CD14-positive monocyte (primary cell): ENCODE results near the gene NEIL3. TPM values are rescaled to one million over a fixed set of nuclear protein-coding genes. Genes with fewer than 3 reads are reported as not detected.

Experiments
- DNase-seq, 3 donors: peaks; one replicate each; pipeline ENCODE4 v3.0.0-alpha.2; 2011 to 2022
- H2AFZ ChIP-seq: 2 replicates; pipeline ENCODE4 v1.6.0; 2012; ENCODE audit warnings: mild to moderate bottlenecking, low read depth, low read length, inconsistent platforms; ENCODE audit not compliant: insufficient read depth, poor library complexity, severe bottlenecking
- H3K27ac ChIP-seq, 2 donors: 1 replicate in 1 of 2; 2 replicates in 1 of 2; pipeline ENCODE4 v1.5.1; 2012 to 2013; ENCODE audit warnings: low read length in 2 of 2, control low read depth in 1 of 2, inconsistent platforms in 1 of 2, low read depth in 1 of 2, mild to moderate bottlenecking in 1 of 2
- H3K27me3 ChIP-seq, 2 donors: one replicate each; pipeline versions ENCODE4 v1.6.0 to v1.6.1; 2011 to 2013; ENCODE audit warnings: low read length in 2 of 2; ENCODE audit not compliant: control insufficient read depth in 2 of 2, insufficient read depth in 2 of 2
- H3K36me3 ChIP-seq, 2 donors: replicated peaks in 1 of 2; 1 replicate in 1 of 2; 2 replicates in 1 of 2; pipeline versions ENCODE4 v1.5.1 to v1.6.1; 2012 to 2013; ENCODE audit warnings: low read length in 2 of 2, control low read depth in 1 of 2, inconsistent platforms in 1 of 2, mild to moderate bottlenecking in 1 of 2; ENCODE audit not compliant: insufficient read depth in 2 of 2, control insufficient read depth in 1 of 2
- H3K4me1 ChIP-seq, 2 donors: 1 replicate in 1 of 2; 2 replicates in 1 of 2; pipeline versions ENCODE4 v1.5.1 to v1.6.1; 2012 to 2013; ENCODE audit warnings: low read length in 2 of 2, control low read depth in 1 of 2, inconsistent platforms in 1 of 2, mild to moderate bottlenecking in 1 of 2, moderate library complexity in 1 of 2; ENCODE audit not compliant: insufficient read depth in 2 of 2, control insufficient read depth in 1 of 2
- H3K4me2 ChIP-seq: replicated peaks from 2 replicates; pipeline ENCODE3; 2012; ENCODE audit warnings: low read length, moderate library complexity, mild to moderate bottlenecking; ENCODE audit not compliant: poor library complexity, severe bottlenecking; ENCODE audit errors: extremely low read depth
- H3K4me3 ChIP-seq, 3 experiments: fragments of 200-600 bp in 1 of 3; sonication (generic) in 1 of 3; replicated peaks in 1 of 3; 1 replicate in 2 of 3; 2 replicates in 1 of 3; pipeline ENCODE4 v1.5.1; 2011 to 2013; ENCODE audit warnings: low read length in 3 of 3, mild to moderate bottlenecking in 3 of 3, control low read depth in 2 of 3, low read depth in 2 of 3, inconsistent platforms in 1 of 3, moderate library complexity in 1 of 3
- H3K79me2 ChIP-seq: 2 replicates; pipeline ENCODE4 v1.6.0; 2012; ENCODE audit warnings: mild to moderate bottlenecking, control low read depth, inconsistent platforms, low read length, moderate library complexity; ENCODE audit not compliant: insufficient read depth
- H3K9ac ChIP-seq: 2 replicates; pipeline ENCODE4 v1.6.0; 2017; ENCODE audit warnings: low read length, mild to moderate bottlenecking; ENCODE audit not compliant: insufficient read depth, poor library complexity, severe bottlenecking
- H3K9me3 ChIP-seq, 2 donors: replicated peaks in 1 of 2; 1 replicate in 1 of 2; 2 replicates in 1 of 2; pipeline versions ENCODE4 v1.5.1 to v1.6.1; 2012 to 2013; ENCODE audit warnings: low read length in 2 of 2, control low read depth in 1 of 2; ENCODE audit not compliant: control insufficient read depth in 1 of 2, insufficient read depth in 1 of 2
- H4K20me1 ChIP-seq: 2 replicates; pipeline ENCODE4 v1.6.0; 2012; ENCODE audit warnings: mild to moderate bottlenecking, low read length, control low read depth, moderate library complexity; ENCODE audit not compliant: insufficient read depth
- H3K27ac Mint-ChIP-seq, 7 donors: one replicate each; pipeline ENCODE4 v1.8.0; 2020; ENCODE audit warnings: mild to moderate bottlenecking in 7 of 7, mixed read lengths in 7 of 7, moderate library complexity in 6 of 7, inconsistent platforms in 2 of 7
- H3K27me3 Mint-ChIP-seq, 3 donors: one replicate each; pipeline ENCODE4 v1.8.0; 2021 to 2022; ENCODE audit warnings: low read depth in 3 of 3, mild to moderate bottlenecking in 3 of 3, mixed read lengths in 3 of 3, moderate library complexity in 3 of 3, inconsistent platforms in 1 of 3
- H3K36me3 Mint-ChIP-seq, 2 donors: one replicate each; pipeline ENCODE4 v1.8.0; 2020; ENCODE audit warnings: mixed read lengths in 2 of 2, inconsistent platforms in 1 of 2, mild to moderate bottlenecking in 1 of 2
- H3K4me1 Mint-ChIP-seq: one replicate; pipeline ENCODE4 v1.8.0; 2020; ENCODE audit warnings: mild to moderate bottlenecking, mixed read lengths
- H3K4me3 Mint-ChIP-seq, 2 donors: one replicate each; pipeline ENCODE4 v1.8.0; 2020; ENCODE audit warnings: mild to moderate bottlenecking in 2 of 2, mixed read lengths in 2 of 2, moderate library complexity in 1 of 2
- H3K9me3 Mint-ChIP-seq, 7 donors: one replicate each; pipeline ENCODE4 v1.8.0; 2020 to 2022; ENCODE audit warnings: mixed read lengths in 7 of 7, mild to moderate bottlenecking in 6 of 7, moderate library complexity in 6 of 7, inconsistent platforms in 2 of 7
- CTCF ChIP-seq: fragments of 200-600 bp; IDR thresholded peaks from one replicate; pipeline ENCODE4 v1.8.0; 2022; ENCODE audit warnings: antibody characterized with exemption, mild to moderate bottlenecking
- WGBS: methylation state at CpG from one replicate; pipeline ENCODE4 v1.1.5; 2013; ENCODE audit warnings: missing lambda C conversion rate; ENCODE audit not compliant: insufficient coverage; 5-methylcytosine and 5-hydroxymethylcytosine counted together
- intact Hi-C, 2 donors: fragments of 100-400 bp; cut with micrococcal nuclease; formaldehyde crosslinking; loops; one replicate each; pipeline versions ENCODE4 v1.15.0 to v1.15.1; 2023
- polyA plus RNA-seq, 3 donors: library from polyadenylated mRNA; depleted of rRNA in 1 of 3; unstranded in 2 of 3; stranded (reverse) in 1 of 3; fragments of 300-500 nt in 2 of 3; fragments of >200 nt in 1 of 3; fragmentation: Illumina TruSeq in 2 of 3; gene quantifications; 1 replicate in 2 of 3; 2 replicates in 1 of 3; pipeline ENCODE4 v1.2.3, GENCODE V29; 2012 to 2021

Gene NEIL3
- polyA plus RNA-seq, 3 donors, result 0.70 to 0.85 TPM; not detected in 1

- Histone ChIP-seq H3K27me3 (no peaks in the 10 kb centered on the region), H3K79me2 (no peaks in the 10 kb centered on the region), H3K9me3 (no peaks in the 10 kb centered on the region), H3K36me3 (peaks cover 0 to 3% of the 10 kb centered on the region in 2 donors), H2AFZ (no peak overlapping the region), H3K27ac (no peak overlapping the region), H3K4me1 (no peaks in the 10 kb centered on the region), H3K9ac (no peak overlapping the region), H3K4me2 (no peak overlapping the region), H3K4me3 (no peak overlapping the region), H4K20me1 (no peaks in the 10 kb centered on the region)
- H3K9me3 Mint-ChIP-seq, result no peaks in the 10 kb centered on the region
- H3K27me3 Mint-ChIP-seq, result peaks cover 2 to 5% (median 2%) of the 10 kb centered on the region in 3 donors
- intact Hi-C loops, result no loop called here
- no peak overlapping the region for H3K27ac Mint-ChIP-seq
- WGBS, result 100% methylated on average over 3 of the region's 5 CpGs
- H3K4me3 Mint-ChIP-seq, result no peak overlapping the region
- H3K4me1 Mint-ChIP-seq, result no peaks in the 10 kb centered on the region
- no peak for DNase-seq
- TF ChIP-seq CTCF, result no peak
- peaks cover 8 to 15% of the 10 kb centered on the region in 2 donors for H3K36me3 Mint-ChIP-seq
Measured at GRCh38 chr4:177369372-177369771, 59.7 kb downstream of the NEIL3 start.

GRCh38 chr4:177371461-177371860 is 61.8 kb downstream of the NEIL3 start:
- intact Hi-C loops, result no loop called here
- Histone ChIP-seq H3K9me3 (no peaks in the 10 kb centered on the region), H3K4me2 (no peak overlapping the region), H3K79me2 (no peaks in the 10 kb centered on the region), H2AFZ (no peak overlapping the region), H3K4me1 (no peaks in the 10 kb centered on the region), H3K9ac (no peak overlapping the region), H3K27me3 (peaks cover 0 to 4% of the 10 kb centered on the region in 2 donors), H3K27ac (no peak overlapping the region), H3K4me3 (no peak overlapping the region), H4K20me1 (no peaks in the 10 kb centered on the region), H3K36me3 (no peaks in the 10 kb centered on the region)
- H3K27me3 Mint-ChIP-seq, result peaks cover 4 to 10% (median 8%) of the 10 kb centered on the region in 3 donors
- no peaks in the 10 kb centered on the region for H3K9me3 Mint-ChIP-seq
- WGBS, result no CpG with 5 or more reads among the region's 4 CpGs
- no peaks in the 10 kb centered on the region for H3K4me1 Mint-ChIP-seq
- no peak for TF ChIP-seq CTCF
- H3K27ac Mint-ChIP-seq, result no peak overlapping the region
- no peak for DNase-seq
- no peak overlapping the region for H3K4me3 Mint-ChIP-seq
- H3K36me3 Mint-ChIP-seq, result peaks cover 2 to 3% of the 10 kb centered on the region in 2 donors
